GM19240 (cell line): ENCODE data around the gene NCAN.

Experiments
- DNase-seq: peaks from one replicate; pipeline ENCODE4 v3.0.0; 2011; ENCODE audit warnings: low spot score; ENCODE audit not compliant: insufficient read length

Gene NCAN

GRCh38 chr19:19279062-19279612, 67.4 kb downstream of the NCAN start:
- no peak for DNase-seq

- no peak for DNase-seq
Measured at GRCh38 chr19:19279853-19280252, 68.1 kb downstream of the NCAN start.

GRCh38 chr19:19280561-19280960, 68.8 kb downstream of the NCAN start:
- no peak for DNase-seq

GRCh38 chr19:19285686-19286085, 73.9 kb downstream of the NCAN start:
- no peak for DNase-seq

- no peak for DNase-seq
Measured at GRCh38 chr19:19292607-19293006, 80.8 kb downstream of the NCAN start.

- no peak for DNase-seq
Measured at GRCh38 chr19:19294914-19295313, 83.2 kb downstream of the NCAN start.

- DNase-seq: no peak
Measured at GRCh38 chr19:19296953-19297689, 85.4 kb downstream of the NCAN start.

- no peak for DNase-seq
Measured at GRCh38 chr19:19297759-19298158, 86.0 kb downstream of the NCAN start.

- DNase-seq: no peak
Measured at GRCh38 chr19:19300613-19301012, 88.9 kb downstream of the NCAN start.
